GM21723 (cell line): ENCODE measurements around the gene HMGCLL1.

Source experiments
- ATAC-seq: cut with Tn5 transposase; IDR thresholded peaks from one replicate; pipeline ENCODE4 v1.9.1; 2021; ENCODE audit warnings: mild to moderate bottlenecking, moderate library complexity; ENCODE audit not compliant: unreplicated experiment

The HMGCLL1 gene

DNA sequence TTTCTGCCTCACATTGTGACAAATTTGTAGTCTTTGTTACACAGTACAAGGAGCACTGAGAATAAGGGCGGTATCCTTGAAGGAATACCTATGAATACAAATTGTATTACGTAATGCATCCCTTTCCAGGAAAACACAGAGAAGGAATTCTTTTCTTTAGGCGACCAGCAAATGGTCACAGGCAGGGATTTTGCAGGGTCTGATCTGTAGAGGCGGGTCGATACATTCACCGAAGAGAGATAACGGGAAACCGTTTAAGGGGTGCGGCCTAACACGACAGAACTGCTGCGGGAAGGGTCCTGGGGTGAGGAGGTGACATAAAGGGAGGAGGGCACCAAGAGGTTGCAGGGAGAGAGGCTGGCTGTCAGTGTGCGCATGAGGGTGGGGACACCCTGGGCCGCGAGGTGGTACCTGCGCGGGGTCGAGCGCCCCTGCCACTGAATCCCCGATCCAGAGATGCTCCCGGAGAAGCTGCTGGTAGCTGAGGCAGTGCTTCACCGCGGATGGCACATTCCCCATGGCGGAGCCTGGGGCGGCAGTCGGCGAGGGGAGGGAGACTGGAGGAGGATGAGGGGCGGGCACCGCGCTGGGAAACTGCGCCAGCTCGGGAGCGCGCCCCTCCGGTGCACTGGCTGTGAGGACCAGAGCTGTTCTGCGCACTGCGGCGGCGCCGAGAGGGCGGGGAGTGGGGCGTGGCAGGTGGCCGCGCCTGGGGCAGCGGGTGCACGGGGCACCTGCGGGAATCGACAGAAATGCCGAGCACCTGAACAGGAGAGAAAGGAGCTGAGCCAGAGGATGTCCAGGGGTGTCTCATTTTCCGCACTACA lies at the start of gene HMGCLL1:
Gene HMGCLL1 (minus strand): TSS at position 656 of the 827 bp plus-strand sequence. CDS start 137 bp downstream, at position 519.
- ATAC-seq = no peak

DNA sequence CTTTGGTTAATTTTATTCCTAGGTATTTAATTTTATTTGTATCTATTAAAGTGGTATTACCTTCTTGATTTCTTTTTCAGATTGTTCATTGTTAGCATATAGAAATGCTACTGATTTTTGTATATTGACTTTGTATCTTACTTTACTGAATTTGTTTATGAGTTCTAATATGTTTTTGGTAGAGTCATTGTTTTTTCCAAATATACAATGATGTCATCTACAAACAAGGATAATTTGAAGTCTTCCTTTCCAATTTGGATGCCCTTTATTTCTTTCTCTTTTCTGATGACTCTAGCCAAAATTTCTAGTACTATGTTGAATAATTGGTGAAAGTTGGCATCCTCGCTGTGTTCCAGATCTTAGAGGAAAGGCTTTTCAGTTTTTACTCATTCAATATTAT lies 43.0 kb upstream of the HMGCLL1 start:
- ATAC-seq = no peak

DNA sequence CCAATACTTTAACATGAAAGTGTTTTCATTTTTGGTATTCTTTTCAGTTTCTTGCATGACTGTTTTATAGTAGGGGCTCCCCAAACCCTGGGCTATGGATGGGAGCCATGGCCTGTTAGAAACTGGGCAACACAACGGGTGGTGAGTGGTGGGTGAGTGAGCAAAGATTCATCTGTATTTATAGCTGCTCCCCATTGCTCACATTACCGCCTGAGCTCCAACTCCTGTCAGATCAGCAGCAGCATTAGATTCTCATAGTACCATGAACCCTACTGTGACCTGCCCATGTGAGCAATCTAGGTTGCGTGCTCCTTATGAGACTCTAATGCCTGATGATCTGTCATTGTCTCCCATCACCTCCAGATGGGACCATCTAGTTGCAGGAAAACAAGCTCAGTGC lies 42.3 kb upstream of the HMGCLL1 start:
- no peak for ATAC-seq

DNA sequence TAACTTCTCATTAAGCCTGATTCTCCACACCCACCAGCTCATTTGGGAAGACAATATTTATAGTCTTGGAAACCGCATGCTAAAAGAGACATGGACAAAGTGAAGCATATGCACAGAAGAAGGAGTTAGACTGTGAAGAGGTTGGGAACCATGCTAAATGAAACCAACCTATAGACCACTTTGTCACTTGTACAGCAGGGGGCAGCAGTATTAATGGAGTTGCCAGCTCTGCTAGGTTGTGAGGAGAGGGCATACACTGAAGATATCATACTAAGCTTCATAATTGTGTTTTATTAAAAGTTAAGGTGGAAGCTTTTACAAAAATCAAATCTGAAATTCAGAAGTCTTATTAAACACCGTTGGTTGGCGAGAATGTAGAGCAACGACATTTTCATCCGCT lies 38.3 kb upstream of the HMGCLL1 start:
- ATAC-seq = no peak

DNA sequence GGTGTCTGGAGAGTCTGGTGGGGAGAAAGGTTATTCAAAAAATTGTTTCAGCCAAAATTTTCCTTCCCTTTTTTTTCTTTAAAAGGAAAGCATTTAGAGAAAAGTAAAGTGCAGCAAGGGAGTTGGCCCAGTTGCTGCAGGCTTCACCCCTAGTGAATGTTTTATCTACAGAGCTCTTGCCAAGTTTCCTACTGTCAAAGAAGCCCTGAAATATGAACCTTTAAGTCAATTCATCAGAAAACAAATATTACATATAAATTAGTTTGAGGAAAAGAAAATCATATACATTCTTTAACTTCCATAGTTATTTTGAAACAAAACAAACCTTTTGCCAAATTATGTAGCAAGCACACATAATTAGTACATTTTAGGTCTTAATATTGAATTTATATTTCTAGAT lies 25.0 kb upstream of the HMGCLL1 start:
- no peak for ATAC-seq

DNA sequence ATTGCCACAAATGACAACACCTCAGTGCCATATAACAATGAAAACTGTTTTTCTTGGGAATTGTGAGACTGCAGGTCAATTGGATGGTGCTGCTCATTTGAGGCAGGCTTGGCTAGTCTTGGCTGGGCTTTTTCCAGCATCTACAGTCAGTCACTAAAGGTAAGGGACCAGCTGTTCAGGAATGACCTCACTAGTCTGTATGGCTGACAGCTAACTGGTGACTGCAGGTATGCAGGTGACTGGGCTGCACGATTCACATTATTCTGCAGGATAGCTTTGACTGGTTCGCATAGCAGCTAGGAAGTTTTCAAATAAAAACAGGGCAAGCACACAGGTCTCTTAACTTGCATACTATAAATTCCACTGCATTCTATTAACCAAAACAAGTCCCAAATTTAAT lies 22.1 kb upstream of the HMGCLL1 start:
- ATAC-seq = no peak

DNA sequence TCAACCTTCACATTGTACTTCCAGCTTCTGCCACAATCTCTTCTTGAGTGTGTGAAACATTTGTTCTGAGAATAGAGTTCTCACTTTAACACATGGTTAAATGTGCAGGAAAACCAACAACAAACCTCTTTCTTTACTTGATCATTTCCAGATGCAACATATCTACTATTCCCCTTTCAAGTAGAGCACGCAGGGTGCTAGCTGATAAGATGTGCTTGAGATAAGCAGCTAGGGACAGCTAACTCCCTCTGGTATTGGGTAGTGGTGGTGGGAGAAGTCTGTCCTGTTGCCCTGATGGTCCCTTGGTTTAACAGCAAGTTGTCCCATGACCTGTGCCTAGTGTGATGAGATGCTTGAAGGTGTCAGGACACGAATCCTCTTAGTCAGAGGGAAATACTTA lies 15.4 kb upstream of the HMGCLL1 start:
- ATAC-seq = no peak

DNA sequence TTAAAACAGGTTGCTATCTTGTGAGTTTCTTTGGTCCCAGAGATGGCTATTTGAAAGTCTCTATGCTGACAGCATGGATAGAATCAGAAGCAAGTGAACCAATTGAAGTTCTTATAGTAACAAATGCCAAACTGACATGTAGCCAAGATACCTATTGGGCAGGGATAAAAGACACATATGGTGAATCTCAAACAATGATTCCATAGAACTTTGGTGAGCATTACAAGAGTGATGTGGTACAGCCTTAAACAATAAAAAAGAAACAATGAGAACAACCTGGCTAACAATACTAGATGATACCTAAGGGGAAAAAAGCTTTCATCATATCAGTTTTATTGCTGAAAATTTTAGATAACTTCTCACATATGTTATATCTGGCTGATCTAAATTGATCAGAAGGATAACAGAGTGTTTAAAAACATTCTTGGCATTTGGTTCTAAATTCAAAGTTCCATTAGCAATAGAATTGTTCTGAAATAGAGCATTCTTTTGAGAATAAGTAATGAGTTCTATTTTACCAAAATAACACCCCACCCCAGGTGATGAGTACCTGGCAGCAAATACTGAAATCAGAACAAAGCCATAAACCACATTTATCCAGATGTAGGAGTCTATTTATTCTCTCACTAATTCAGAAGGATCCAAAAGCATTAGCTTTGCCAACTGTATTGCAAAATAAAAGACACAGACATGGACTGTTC lies 5.8 kb upstream of the HMGCLL1 start:
- no peak for ATAC-seq

DNA sequence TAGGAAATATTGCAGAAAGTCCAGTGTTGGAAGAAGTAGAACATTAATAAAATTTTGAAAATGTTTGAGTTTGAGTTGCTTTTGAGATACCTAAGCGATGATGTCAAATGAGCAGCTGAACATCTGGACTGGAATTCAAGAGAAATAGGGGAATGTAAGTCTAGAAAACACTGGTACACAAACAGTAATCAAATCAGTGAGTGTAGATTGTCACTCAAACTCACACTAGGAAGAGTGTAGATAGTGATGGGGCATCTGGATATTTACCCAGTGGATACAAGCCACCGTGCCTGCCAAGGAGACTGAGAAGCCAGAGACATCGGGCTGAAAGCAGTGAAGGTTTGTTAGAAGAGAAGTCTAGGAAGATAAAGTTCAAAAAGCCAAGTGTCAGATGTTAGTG lies 2.2 kb downstream of the HMGCLL1 start:
- no peak for ATAC-seq

DNA sequence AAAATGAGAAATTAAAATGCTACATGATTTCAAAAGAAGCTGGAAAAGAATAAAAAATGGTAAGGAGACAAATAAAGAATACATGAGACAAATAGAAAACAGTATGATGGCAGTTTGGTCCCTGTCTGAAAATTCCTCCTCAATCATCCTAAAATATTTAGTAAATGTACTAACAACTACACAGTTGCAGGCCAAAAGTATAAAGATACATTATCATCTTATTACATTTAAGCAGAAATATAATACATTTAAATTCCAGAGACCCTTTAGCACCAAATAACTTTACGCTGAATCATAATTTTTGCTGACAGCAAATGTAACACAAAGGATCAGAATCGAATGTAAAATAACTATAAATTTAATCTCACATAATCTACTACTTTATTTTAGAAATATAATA lies 4.4 kb downstream of the HMGCLL1 start:
- no peak for ATAC-seq

DNA sequence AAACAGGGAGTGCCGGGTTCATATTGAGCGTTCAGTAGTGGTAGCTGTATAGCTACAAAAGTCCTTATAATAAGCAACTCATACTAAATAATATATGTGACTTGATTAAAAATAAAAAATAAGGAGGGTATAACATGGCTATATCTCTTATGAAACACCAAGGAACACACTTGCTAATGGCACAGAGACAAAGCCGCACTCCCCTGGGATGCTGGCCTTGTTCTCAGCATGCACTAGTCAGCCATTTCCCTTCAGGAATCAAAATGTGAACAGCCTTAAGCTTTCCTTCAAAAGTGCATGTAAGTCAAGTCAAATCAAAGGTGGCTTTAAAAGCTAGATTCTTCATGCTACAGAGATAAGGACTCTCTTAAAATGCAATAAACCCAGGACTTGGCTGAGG lies 9.4 kb downstream of the HMGCLL1 start:
- no peak for ATAC-seq

DNA sequence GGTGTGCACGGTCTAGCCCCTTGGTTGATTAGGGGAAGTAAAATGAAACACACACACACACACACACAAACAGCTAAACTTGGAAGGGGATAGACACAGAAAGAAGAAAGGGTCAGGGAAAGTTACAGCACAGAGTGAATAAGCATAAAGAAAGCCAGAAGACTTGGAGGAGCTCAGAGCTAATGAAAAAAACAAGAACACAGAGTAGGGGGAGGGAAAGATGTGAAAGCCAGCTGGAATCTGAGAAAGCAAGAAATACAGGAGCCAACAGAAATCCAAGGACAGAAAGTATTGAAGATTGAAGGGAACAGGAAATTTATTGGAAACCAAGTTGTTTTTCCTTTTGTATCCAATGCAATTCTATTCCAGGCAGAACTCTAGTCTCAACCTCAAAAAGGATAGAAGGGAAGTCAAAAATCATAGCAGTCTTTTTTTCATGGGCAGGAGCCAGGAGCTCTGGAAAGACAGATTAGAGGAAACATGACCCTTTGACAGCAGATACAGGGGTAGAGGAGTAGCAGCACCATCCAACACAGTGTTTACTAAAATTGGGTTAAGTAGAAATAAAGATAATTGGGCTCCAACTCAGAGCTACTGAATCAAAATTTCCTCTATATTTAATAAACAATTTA lies 10.1 kb downstream of the HMGCLL1 start:
- no peak for ATAC-seq

DNA sequence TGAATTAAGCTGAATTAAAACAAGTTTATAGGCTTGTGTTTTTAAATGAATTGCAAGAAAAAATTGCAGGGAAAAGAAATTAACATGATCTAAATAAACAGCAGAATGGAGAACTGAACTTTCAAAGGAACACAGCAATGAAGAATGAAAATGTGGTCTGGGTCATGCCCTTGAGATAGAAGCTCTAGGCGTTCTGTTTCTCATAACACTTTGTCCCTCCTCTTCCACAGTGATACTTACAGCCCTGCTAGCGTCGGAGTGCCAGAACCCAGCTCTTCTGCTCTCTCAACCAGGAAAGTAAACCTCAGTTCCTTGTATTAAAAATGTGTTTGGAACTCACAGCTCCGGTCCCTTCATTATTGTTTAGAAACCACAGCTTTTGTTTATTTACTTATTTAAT lies 11.4 kb downstream of the HMGCLL1 start:
- no peak for ATAC-seq

DNA sequence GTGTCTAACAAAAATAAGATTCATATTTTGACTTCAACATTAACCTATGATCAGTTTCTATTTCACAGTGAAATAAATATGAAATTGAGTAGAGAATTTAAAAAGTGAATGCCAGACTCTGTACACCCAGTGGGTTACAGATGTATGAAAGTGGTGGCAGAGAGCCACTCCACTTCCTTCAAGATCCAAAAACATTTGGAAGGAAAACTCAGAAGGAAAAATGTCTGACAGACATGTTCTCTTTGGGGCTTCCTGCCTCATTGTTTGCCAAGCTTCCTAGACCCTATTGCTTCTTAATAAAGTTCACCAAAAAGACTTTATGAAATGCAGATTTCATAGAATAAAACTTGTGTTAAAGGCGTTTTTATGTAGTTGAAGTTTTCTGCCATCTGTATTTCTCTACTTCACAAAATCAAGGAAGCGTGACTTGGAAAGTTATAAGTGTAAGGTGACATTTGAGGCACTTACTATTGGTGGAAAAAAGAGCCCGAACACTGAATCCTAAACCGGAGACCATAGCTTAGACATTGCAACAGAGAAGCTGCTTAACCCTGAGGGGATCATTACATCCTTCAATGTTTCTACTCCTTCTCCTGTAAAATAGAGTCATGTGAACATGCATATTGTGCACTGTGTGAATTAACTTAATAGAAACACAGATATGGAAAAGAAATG lies 12.8 kb downstream of the HMGCLL1 start:
- no peak for ATAC-seq

DNA sequence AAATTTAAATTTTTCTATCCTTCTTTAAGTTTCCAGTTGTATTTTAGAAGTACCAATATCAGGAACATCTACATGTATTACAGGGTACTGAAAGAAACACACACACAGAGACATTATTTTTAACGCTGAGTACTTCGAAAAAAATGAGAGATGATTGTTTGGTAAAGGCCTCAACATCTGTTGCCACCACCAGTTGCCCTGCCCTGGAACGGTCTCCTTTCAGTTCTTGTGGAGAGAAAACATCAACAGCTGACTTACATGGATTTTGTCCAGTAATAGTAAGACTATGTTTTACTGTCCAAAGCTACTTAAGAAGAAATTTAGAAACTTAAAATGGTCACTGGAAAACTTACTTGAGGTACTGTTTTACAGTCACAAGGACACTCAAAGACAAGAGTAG lies 16.7 kb downstream of the HMGCLL1 start:
- no peak for ATAC-seq

DNA sequence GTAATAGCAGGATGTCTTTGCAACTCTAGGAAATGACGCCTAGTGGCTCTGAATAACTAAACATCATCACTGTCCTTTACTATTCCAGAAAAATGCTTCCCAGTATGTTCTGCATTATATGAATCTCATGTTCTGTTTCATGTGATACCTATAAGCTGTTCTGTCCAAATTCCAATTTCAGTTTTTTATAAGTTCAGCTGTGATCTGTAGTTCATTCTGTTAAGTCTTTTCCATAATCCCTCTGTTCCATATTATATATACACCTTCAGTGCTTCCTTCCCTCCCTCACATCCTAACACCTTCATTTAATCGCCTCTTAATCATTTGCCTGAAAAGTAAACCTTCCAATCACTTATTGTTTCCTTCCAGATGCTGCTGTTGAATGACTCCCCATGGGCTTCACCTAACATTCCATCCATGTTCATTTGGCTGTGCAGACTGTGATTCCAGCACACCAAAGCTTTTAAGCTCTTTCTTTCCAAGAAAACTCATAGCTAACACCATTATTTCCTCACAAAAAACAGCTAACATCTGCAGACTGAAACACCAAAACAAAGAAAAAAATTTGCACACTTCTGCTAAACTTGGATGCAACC lies 18.6 kb downstream of the HMGCLL1 start:
- ATAC-seq = no peak

DNA sequence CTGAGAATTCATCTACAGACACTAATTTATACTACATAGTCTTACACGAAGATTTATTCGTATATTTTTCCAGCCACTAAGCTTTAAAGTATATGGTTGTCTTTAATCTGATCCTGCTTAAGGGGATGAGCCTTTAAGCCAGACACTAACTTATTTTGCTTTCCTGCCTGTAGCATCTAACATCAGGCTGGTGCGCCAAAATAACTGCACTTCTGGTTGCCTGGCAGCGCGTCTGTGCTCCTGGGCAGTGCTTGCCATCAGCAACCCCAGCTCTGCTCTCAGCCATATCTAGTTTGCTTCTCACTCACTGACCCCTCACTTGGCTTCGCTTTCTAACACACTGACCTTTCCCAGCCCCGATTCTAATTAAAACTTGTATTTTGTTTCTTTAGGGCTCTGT lies 21.8 kb downstream of the HMGCLL1 start:
- ATAC-seq = no peak

DNA sequence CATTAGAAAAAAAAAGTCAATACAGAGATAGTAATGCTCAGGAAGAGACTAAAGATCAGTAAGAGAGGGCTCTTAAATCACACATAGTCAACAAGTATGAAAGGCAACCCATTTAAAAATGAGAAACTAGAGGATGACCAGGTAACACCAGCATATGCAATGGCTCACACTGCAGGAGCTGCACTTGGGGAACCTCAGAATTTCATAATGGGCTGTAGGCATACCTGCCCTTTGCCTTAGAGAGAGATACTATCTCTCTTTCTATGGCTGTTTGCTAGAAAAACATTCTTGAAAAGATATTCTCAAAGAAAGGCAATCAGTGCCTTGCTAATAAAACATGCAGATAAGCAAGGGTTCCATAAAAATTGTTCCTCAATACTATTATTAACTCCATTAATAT lies 33.2 kb downstream of the HMGCLL1 start:
- ATAC-seq = no peak

DNA sequence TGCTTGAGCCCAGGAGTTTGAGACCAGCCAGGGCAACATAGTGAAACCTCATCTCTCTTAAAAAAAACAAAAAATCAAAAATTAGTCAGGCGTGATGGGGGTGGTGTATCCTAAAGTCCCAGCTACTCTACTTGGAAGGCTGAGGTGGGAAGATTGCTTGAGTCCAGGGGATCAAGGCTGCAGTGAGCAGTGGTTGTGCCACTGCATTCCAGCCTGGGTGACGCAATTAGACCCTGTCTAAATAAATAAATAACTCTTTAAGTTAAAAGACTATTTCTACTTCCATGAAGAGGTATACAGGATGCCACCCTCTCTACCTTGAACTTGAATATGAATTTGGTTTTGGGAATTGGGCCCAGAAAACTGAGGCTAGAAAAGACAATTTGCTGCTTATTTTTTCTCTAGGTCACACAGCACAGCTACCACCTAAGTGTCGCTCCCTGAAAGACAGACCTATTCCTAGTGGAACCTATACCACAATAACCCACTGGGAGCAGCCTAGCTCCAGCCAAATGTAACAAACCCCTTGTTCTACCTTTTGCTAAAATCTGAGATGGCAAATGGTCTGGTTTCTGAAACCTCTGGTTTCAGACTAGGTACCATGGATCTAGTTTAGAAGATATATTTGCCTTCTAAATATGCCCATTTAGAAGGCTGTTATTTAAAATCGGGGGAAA lies 35.2 kb downstream of the HMGCLL1 start:
- ATAC-seq = no peak

DNA sequence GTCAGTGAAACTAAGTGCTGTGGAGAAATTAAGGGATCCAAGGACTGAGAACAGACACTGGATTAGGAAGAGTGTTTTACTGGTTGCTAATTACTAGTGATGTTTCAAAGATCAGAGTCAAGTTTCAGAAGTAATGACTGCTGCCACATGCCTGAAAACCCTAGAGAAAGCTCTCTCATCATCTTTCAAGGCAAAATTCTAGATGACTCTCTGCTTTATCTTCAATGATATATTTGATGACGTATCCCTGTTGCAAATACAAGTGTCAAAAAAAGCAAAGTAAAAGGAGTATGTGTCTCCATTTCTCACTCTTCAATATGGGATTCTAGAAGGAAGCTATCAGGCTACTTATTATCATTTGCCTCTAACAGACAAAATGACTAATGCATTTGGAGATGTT lies 38.0 kb downstream of the HMGCLL1 start:
- no peak for ATAC-seq
